Measurements from ENCODE around the gene C14orf39.

The C14orf39 gene

GRCh38 chr14:60512126-60512525 lies 26.3 kb upstream of the C14orf39 start:
- no peak for DNase-seq (ENCODE audit: low read depth, low spot score)
- ChIA-PET POLR2A (no interaction called here), CTCF (interaction anchor here (1.0 kb wide), 1 partner anchor 162 kb away, joined by 3 read pairs; no protein-coding TSS in a partner anchor)
- H3K4me3 ChIP-seq (ENCODE audit: low read depth, low read length): no peak overlapping the region
- no peak for TF ChIP-seq CTCF (IDR thresholded peaks at IDR 0.05; ENCODE audit: insufficient read depth, low read length, missing control alignments)

GRCh38 chr14:60510951-60511599 lies 25.2 kb upstream of the C14orf39 start:
- no peak overlapping the region for H3K4me3 ChIP-seq (ENCODE audit: low read depth, low read length)
- ChIA-PET CTCF (no interaction called here), POLR2A (no interaction called here)
- DNase-seq (ENCODE audit: low read depth, low spot score): no peak
- no peak for TF ChIP-seq CTCF (IDR thresholded peaks at IDR 0.05; ENCODE audit: insufficient read depth, low read length, missing control alignments)

GRCh38 chr14:60510254-60510950 lies 24.5 kb upstream of the C14orf39 start:
- POLR2A ChIA-PET: no interaction called here
- TF ChIP-seq CTCF (IDR thresholded peaks at IDR 0.05; ENCODE audit: insufficient read depth, low read length, missing control alignments): no peak
- no peak for DNase-seq (ENCODE audit: low read depth, low spot score)
- H3K4me3 ChIP-seq (ENCODE audit: low read depth, low read length): no peak overlapping the region
- CTCF ChIA-PET: no interaction called here

GRCh38 chr14:60509438-60510253 lies 23.8 kb upstream of the C14orf39 start:
- DNase-seq (ENCODE audit: low read depth, low spot score): no peak
- TF ChIP-seq CTCF (IDR thresholded peaks at IDR 0.05; ENCODE audit: insufficient read depth, low read length, missing control alignments): no peak
- POLR2A ChIA-PET: no interaction called here
- H3K4me3 ChIP-seq (ENCODE audit: low read depth, low read length): no peak overlapping the region
- CTCF ChIA-PET: no interaction called here

- no peak for TF ChIP-seq CTCF (IDR thresholded peaks at IDR 0.05; ENCODE audit: insufficient read depth, low read length, missing control alignments)
- ChIA-PET CTCF (no interaction called here), POLR2A (no interaction called here)
- no peak within 1 kb of the TSS for H3K4me3 ChIP-seq (ENCODE audit: low read depth, low read length)
- no peak for DNase-seq (ENCODE audit: low read depth, low spot score)
Measured at GRCh38 chr14:60508707-60509437, 23.0 kb upstream of the C14orf39 start, which contains the start of gene SIX6. Gene SIX6, plus strand, starts transcription at chr14:60509146. Its CDS starts 253 bp downstream, at chr14:60509399.
